B cell (primary cell): ENCODE results near the gene TRIM9. TPM values are rescaled to one million over a fixed set of nuclear protein-coding genes. Genes with fewer than 3 reads are reported as not detected.

Experiments
- ATAC-seq: fragments of 200-7000 bp; cut with Tn5 transposase; one replicate; pipeline ENCODE4 v1.10.0; 2021; ENCODE audit warnings: low read depth, mild to moderate bottlenecking, moderate number of reproducible peaks, moderate library complexity
- CTCF ChIA-PET: fragments of 350-600 bp; sonication (Branson Sonifier 250); formaldehyde crosslinking; loops from one replicate; lab custom pipeline; 2021; ENCODE audit warnings: antibody characterized with exemption, inconsistent platforms; lab: Charles Lee
- POLR2A ChIA-PET: fragments of 350-600 bp; sonication (Branson Sonifier 250); formaldehyde crosslinking; loops from one replicate; lab custom pipeline; 2021; ENCODE audit warnings: antibody characterized with exemption; lab: Charles Lee
- DNase-seq: peaks from one replicate; pipeline ENCODE4 v3.0.0; 2013
- H2AFZ ChIP-seq: 2 replicates; pipeline ENCODE4 v1.6.1; 2012; ENCODE audit warnings: mild to moderate bottlenecking, low read depth, low read length; ENCODE audit not compliant: insufficient read depth, poor library complexity, severe bottlenecking
- H3K27ac ChIP-seq, 2 donors: 1 replicate in 1 of 2; 2 replicates in 1 of 2; pipeline ENCODE4 v1.5.1; 2012 to 2013; ENCODE audit warnings: low read length in 2 of 2, mild to moderate bottlenecking in 2 of 2, moderate library complexity in 1 of 2
- H3K27me3 ChIP-seq, 4 experiments: fragments of 200-600 bp in 1 of 4; sonication (generic) in 1 of 4; replicated peaks in 1 of 4; 1 replicate in 2 of 4; 2 replicates in 2 of 4; pipeline versions ENCODE4 v1.6.1 to v1.7.0; 2013 to 2016; ENCODE audit warnings: low read length in 3 of 4, mild to moderate bottlenecking in 2 of 4, mixed read lengths in 1 of 4, moderate library complexity in 1 of 4; ENCODE audit not compliant: insufficient read depth in 4 of 4, control insufficient read depth in 3 of 4; ENCODE audit errors: control extremely low read depth in 1 of 4
- H3K36me3 ChIP-seq, 2 experiments: replicated peaks in 1 of 2; 1 replicate in 1 of 2; 2 replicates in 1 of 2; pipeline versions ENCODE4 v1.6.1 to v1.7.1; 2013; ENCODE audit warnings: low read length in 1 of 2; ENCODE audit not compliant: insufficient read depth in 2 of 2, control insufficient read depth in 1 of 2; ENCODE audit errors: control extremely low read depth in 1 of 2, extremely low read depth in 1 of 2
- H3K4me1 ChIP-seq, 2 donors: fragments of 200-600 bp in 1 of 2; sonication (generic) in 1 of 2; 1 replicate in 1 of 2; 2 replicates in 1 of 2; pipeline versions ENCODE4 v1.5.1 to v1.6.1; 2013 to 2017; ENCODE audit warnings: low read length in 2 of 2; ENCODE audit not compliant: control insufficient read depth in 2 of 2, insufficient read depth in 2 of 2
- H3K4me2 ChIP-seq: replicated peaks from 2 replicates; pipeline ENCODE3; 2012; ENCODE audit warnings: mild to moderate bottlenecking, low read depth, low read length; ENCODE audit not compliant: poor library complexity, severe bottlenecking
- H3K4me3 ChIP-seq, 5 experiments: fragments of 200-600 bp in 1 of 5; sonication (generic) in 1 of 5; 1 replicate in 3 of 5; 2 replicates in 2 of 5; pipeline versions ENCODE4 v1.5.1 to v1.7.0; 2011 to 2016; ENCODE audit warnings: low read length in 4 of 5, mild to moderate bottlenecking in 4 of 5, low read depth in 2 of 5, control low read depth in 1 of 5, moderate library complexity in 1 of 5; ENCODE audit not compliant: insufficient read depth in 1 of 5; ENCODE audit errors: control extremely low read depth in 1 of 5, extremely low read depth in 1 of 5
- H3K79me2 ChIP-seq: fragments of 200-600 bp; sonication (generic); one replicate; pipeline ENCODE4 v1.6.0; 2016; ENCODE audit warnings: low read length; ENCODE audit not compliant: control insufficient read depth, insufficient read depth
- H3K9ac ChIP-seq: fragments of 200-600 bp; sonication (generic); 2 replicates; pipeline ENCODE4 v1.6.1; 2017; ENCODE audit warnings: mild to moderate bottlenecking, low read length, moderate library complexity
- H3K9me3 ChIP-seq, 3 donors: one replicate each; pipeline versions ENCODE4 v1.6.1 to v1.7.1; 2013; ENCODE audit warnings: low read length in 2 of 3; ENCODE audit not compliant: control insufficient read depth in 2 of 3, insufficient read depth in 1 of 3; ENCODE audit errors: control extremely low read depth in 1 of 3
- H4K20me1 ChIP-seq: 2 replicates; pipeline ENCODE4 v1.6.0; 2012; ENCODE audit warnings: mild to moderate bottlenecking, low read length; ENCODE audit not compliant: insufficient read depth, control insufficient read depth, poor library complexity, severe bottlenecking
- H3K27ac Mint-ChIP-seq: one replicate; pipeline ENCODE4 v1.8.0; 2021; ENCODE audit warnings: mixed read lengths
- H3K27me3 Mint-ChIP-seq: one replicate; pipeline ENCODE4 v1.8.0; 2021; ENCODE audit warnings: mixed read lengths
- H3K4me1 Mint-ChIP-seq: one replicate; pipeline ENCODE4 v1.8.0; 2021; ENCODE audit warnings: mixed read lengths
- H3K4me3 Mint-ChIP-seq: one replicate; pipeline ENCODE4 v1.8.0; 2021; ENCODE audit warnings: mixed read lengths
- H3K9me3 Mint-ChIP-seq: one replicate; pipeline ENCODE4 v1.8.0; 2022; ENCODE audit warnings: mixed read lengths; ENCODE audit not compliant: insufficient read depth
- CTCF ChIP-seq: fragments of 200-600 bp; IDR thresholded peaks from one replicate; pipeline ENCODE4 v1.8.0; 2022; ENCODE audit warnings: antibody characterized with exemption, mild to moderate bottlenecking
- EZH2 ChIP-seq: IDR thresholded peaks from 2 replicates; pipeline ENCODE4 v1.6.1; 2012; ENCODE audit warnings: borderline replicate concordance, low read depth, mild to moderate bottlenecking, moderate library complexity, low read length; ENCODE audit not compliant: insufficient read depth, poor library complexity, severe bottlenecking
- WGBS: methylation state at CpG from one replicate; pipeline ENCODE4 v1.1.5; 2013; ENCODE audit warnings: missing lambda C conversion rate; ENCODE audit not compliant: insufficient coverage; 5-methylcytosine and 5-hydroxymethylcytosine counted together
- intact Hi-C: fragments of 100-400 bp; cut with micrococcal nuclease; formaldehyde crosslinking; loops from one replicate; pipeline ENCODE4 v1.10.0; 2022
- polyA plus RNA-seq: library from polyadenylated mRNA; depleted of rRNA; stranded (reverse); fragments of >200 nt; gene quantifications from 2 replicates; pipeline ENCODE4 v1.2.3, GENCODE V29; 2012
- total RNA-seq, 2 donors: library from RNA; stranded (reverse); fragments of 120-200 nt in 1 of 2; gene quantifications; 1 replicate in 1 of 2; 2 replicates in 1 of 2; pipeline versions ENCODE4 v1.2.3 to v1.2.4, GENCODE V29; 2013 to 2022

TRIM9 gene
- total and polyA plus RNA-seq, 2 donors (not counting 1 experiment from before 2014, with no cell fraction given): 0.24 to 0.32 TPM

GRCh38 chr14:51006324-51006723, 88.6 kb downstream of the TRIM9 start:
- CTCF ChIA-PET: no interaction called here
- Histone ChIP-seq H3K9me3 (no peaks in the 10 kb centered on the region), H3K4me3 (no peak overlapping the region), H3K27me3 (peaks cover 0 to 2% (median 0%) of the 10 kb centered on the region in 4 experiments), H3K4me2 (no peak overlapping the region), H4K20me1 (no peaks in the 10 kb centered on the region), H3K9ac (no peak overlapping the region), H3K36me3 (no peaks in the 10 kb centered on the region), H3K4me1 (no peaks in the 10 kb centered on the region), H3K27ac (no peak overlapping the region), H2AFZ (no peak overlapping the region), H3K79me2 (no peaks in the 10 kb centered on the region)
- H3K9me3 Mint-ChIP-seq: no peaks in the 10 kb centered on the region
- no peaks in the 10 kb centered on the region for H3K4me1 Mint-ChIP-seq
- no peak overlapping the region for H3K27ac Mint-ChIP-seq
- POLR2A ChIA-PET: no interaction called here
- ATAC-seq (no peak), DNase-seq (no peak)
- no peak for TF ChIP-seq CTCF
- no peak for TF ChIP-seq EZH2
- WGBS: no CpG with 5 or more reads among the region's 2 CpGs
- no peaks in the 10 kb centered on the region for H3K27me3 Mint-ChIP-seq
- intact Hi-C loops: no loop called here
- no peak overlapping the region for H3K4me3 Mint-ChIP-seq

GRCh38 chr14:51004801-51005526, 89.9 kb downstream of the TRIM9 start:
- intact Hi-C loops: no loop called here
- Mint-ChIP-seq H3K27me3 (no peaks in the 10 kb centered on the region), H3K27ac (no peak overlapping the region), H3K9me3 (no peaks in the 10 kb centered on the region), H3K4me3 (no peak overlapping the region), H3K4me1 (no peaks in the 10 kb centered on the region)
- TF ChIP-seq CTCF: no peak
- no peak for TF ChIP-seq EZH2
- Histone ChIP-seq H3K4me3 (no peak overlapping the region), H3K9ac (no peak overlapping the region), H3K27ac (no peak overlapping the region), H3K36me3 (no peaks in the 10 kb centered on the region), H3K4me2 (no peak overlapping the region), H3K79me2 (no peaks in the 10 kb centered on the region), H3K27me3 (peaks cover 0 to 2% (median 0%) of the 10 kb centered on the region in 4 experiments), H4K20me1 (no peaks in the 10 kb centered on the region), H2AFZ (no peak overlapping the region), H3K9me3 (no peaks in the 10 kb centered on the region), H3K4me1 (no peaks in the 10 kb centered on the region)
- POLR2A ChIA-PET: no interaction called here
- CTCF ChIA-PET: no interaction called here
- DNase-seq (no peak), ATAC-seq (no peak)
- 100% methylated on average over 1 of the region's 6 CpGs for WGBS
